Progenitor cell of endocrine pancreas (in vitro differentiated cells): ENCODE results near the gene CD247. TPM values are rescaled to one million over a fixed set of nuclear protein-coding genes. Genes with fewer than 3 reads are reported as not detected.

Experiments used
- DNase-seq: peaks from one replicate; pipeline ENCODE4 v3.0.0; 2021; ENCODE audit warnings: low spot score; ENCODE audit not compliant: unreplicated experiment
- H3K27ac Mint-ChIP-seq: 2 replicates; pipeline ENCODE4 v1.8.0; 2021; ENCODE audit warnings: mild to moderate bottlenecking, moderate library complexity, mixed read lengths
- H3K27me3 Mint-ChIP-seq: 2 replicates; pipeline ENCODE4 v1.8.0; 2021; ENCODE audit warnings: mixed read lengths
- H3K36me3 Mint-ChIP-seq: 2 replicates; pipeline ENCODE4 v1.8.0; 2022; ENCODE audit warnings: mixed read lengths; ENCODE audit not compliant: insufficient read depth
- H3K4me1 Mint-ChIP-seq: 2 replicates; pipeline ENCODE4 v1.8.0; 2021; ENCODE audit warnings: low read depth, mixed read lengths
- H3K4me3 Mint-ChIP-seq: 2 replicates; pipeline ENCODE4 v1.8.0; 2021; ENCODE audit warnings: low read depth, mild to moderate bottlenecking, moderate library complexity, mixed read lengths
- H3K9me3 Mint-ChIP-seq: 2 replicates; pipeline ENCODE4 v1.8.0; 2021; ENCODE audit warnings: low read depth, mixed read lengths
- CTCF ChIP-seq: fragments of 200-600 bp; sonication (generic); IDR thresholded peaks from one replicate; pipeline ENCODE4 v1.5.0; 2021; ENCODE audit warnings: antibody characterized with exemption, mild to moderate bottlenecking; ENCODE audit not compliant: unreplicated experiment
- total RNA-seq: library from RNA; stranded (reverse); gene quantifications from 2 replicates; pipeline ENCODE4 v1.2.1, GENCODE V29; 2021

Gene CD247
- total RNA-seq, 1 donor from 2014 or later = not detected

GRCh38 chr1:167554028-167554779 lies 35.9 kb upstream of the CD247 start:
- H3K4me1 Mint-ChIP-seq = peaks cover 10% of the 10 kb centered on the region

GRCh38 chr1:167553136-167554027 lies 35.1 kb upstream of the CD247 start, which contains the start of gene CREG1:
CREG1 (minus strand) TSS chr1:167553762.
- Mint-ChIP-seq H3K4me1 (peaks cover 10% of the 10 kb centered on the region), H3K36me3 (no peaks in the 10 kb centered on the region), H3K4me3 (peak within 1 kb of the TSS; percentile 75), H3K27me3 (no peaks in the 10 kb centered on the region), H3K9me3 (no peaks in the 10 kb centered on the region), H3K27ac (peak within 1 kb of the TSS; percentile 90)
- TF ChIP-seq CTCF = peak; percentile 22
- peak; percentile 93 for DNase-seq

More at GRCh38 chr1:167554028-167554779, 35.9 kb upstream of the CD247 start:
- Mint-ChIP-seq H3K4me3 (peak overlapping the region; percentile 71), H3K27ac (peak overlapping the region; percentile 72), H3K9me3 (no peaks in the 10 kb centered on the region), H3K27me3 (no peaks in the 10 kb centered on the region), H3K36me3 (no peaks in the 10 kb centered on the region)
- TF ChIP-seq CTCF = no peak
- DNase-seq = no peak

- no peak for DNase-seq
- no peaks in the 10 kb centered on the region for H3K9me3 Mint-ChIP-seq
- no peak overlapping the region for H3K4me3 Mint-ChIP-seq
- H3K36me3 Mint-ChIP-seq = peaks cover 8% of the 10 kb centered on the region
- no peaks in the 10 kb centered on the region for H3K27me3 Mint-ChIP-seq
- H3K4me1 Mint-ChIP-seq = peaks cover 10% of the 10 kb centered on the region
- no peak overlapping the region for H3K27ac Mint-ChIP-seq
- no peak for TF ChIP-seq CTCF
These were observed 33.0 kb upstream of the CD247 start for GRCh38 chr1:167551362-167551761.

- no peak overlapping the region for H3K4me3 Mint-ChIP-seq
- H3K9me3 Mint-ChIP-seq = no peaks in the 10 kb centered on the region
- no peak for TF ChIP-seq CTCF
- H3K27ac Mint-ChIP-seq = no peak overlapping the region
- peaks cover 5% of the 10 kb centered on the region for H3K4me1 Mint-ChIP-seq
- DNase-seq = no peak
- H3K36me3 Mint-ChIP-seq = peaks cover 8% of the 10 kb centered on the region
- no peaks in the 10 kb centered on the region for H3K27me3 Mint-ChIP-seq
These were observed 30.0 kb upstream of the CD247 start for GRCh38 chr1:167548059-167548932.

- Mint-ChIP-seq H3K36me3 (peaks cover 8% of the 10 kb centered on the region), H3K9me3 (no peaks in the 10 kb centered on the region), H3K4me3 (no peak overlapping the region), H3K27me3 (no peaks in the 10 kb centered on the region), H3K4me1 (peaks cover 5% of the 10 kb centered on the region), H3K27ac (no peak overlapping the region)
- no peak for DNase-seq
- no peak for TF ChIP-seq CTCF
These were observed 28.6 kb upstream of the CD247 start for GRCh38 chr1:167546935-167547334.
